Astrocyte of the cerebellum (primary cell): ENCODE measurements around the gene ASPSCR1.

Experiments
- DNase-seq: peaks from one replicate; pipeline ENCODE4 v3.0.0-alpha.2; 2011; ENCODE audit warnings: low read depth
- H3K4me3 ChIP-seq: 2 replicates; pipeline ENCODE4 v1.5.1; 2011; ENCODE audit warnings: mild to moderate bottlenecking, low read depth, low read length, moderate library complexity
- CTCF ChIP-seq: IDR thresholded peaks from 2 replicates; pipeline ENCODE4 v1.5.1; 2012; ENCODE audit warnings: low read length, low read depth, moderate library complexity, mild to moderate bottlenecking; ENCODE audit errors: missing control alignments
- in situ Hi-C: cut with HindIII; loops from 2 replicates; pipeline ENCODE4 v1.10.0; 2017; ENCODE audit warnings: low sequenced_read_pairs

The ASPSCR1 gene

GRCh38 chr17:82028966-82029365, 51.5 kb downstream of the ASPSCR1 start:
- no peak for TF ChIP-seq CTCF
- no peak overlapping the region for H3K4me3 ChIP-seq
- no peak for DNase-seq
- in situ Hi-C loops, result no loop called here

DNA sequence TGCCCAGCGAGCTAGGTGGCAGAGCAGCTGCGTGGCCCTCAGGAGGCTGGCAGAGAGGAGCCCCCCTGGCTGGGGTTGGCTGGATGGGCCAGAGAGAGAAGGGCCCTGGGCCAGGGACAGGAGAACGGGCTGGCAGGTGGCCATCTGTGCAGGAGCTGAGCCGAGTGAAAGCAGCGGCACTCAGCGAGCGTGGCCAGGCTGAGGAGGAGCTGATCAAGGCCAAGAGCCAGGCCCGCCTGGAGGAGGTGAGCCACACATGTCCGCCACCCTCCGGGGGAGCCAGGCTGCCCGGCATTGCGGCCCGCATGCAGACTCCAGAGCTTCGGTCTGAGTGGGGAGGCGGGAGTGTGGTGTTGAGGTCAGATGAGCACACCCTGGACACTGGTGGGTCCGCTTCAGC, 52.0 kb downstream of the ASPSCR1 start:
- no peak overlapping the region for H3K4me3 ChIP-seq
- no peak for DNase-seq
- TF ChIP-seq CTCF, result no peak
- in situ Hi-C loops, result no loop called here

- H3K4me3 ChIP-seq, result no peak overlapping the region
These were observed 52.6 kb downstream of the ASPSCR1 start for GRCh38 chr17:82029990-82030469.

GRCh38 chr17:82030470-82031302, 53.3 kb downstream of the ASPSCR1 start:
- DNase-seq, result peak; percentile 65
- peak; percentile 41 for TF ChIP-seq CTCF
- in situ Hi-C loops, result loop anchor here (10.0 kb wide), 2 partner anchors 56 to 104 kb away; partner anchors contain the start of gene ASPSCR1
- peak overlapping the region; percentile 58 for H3K4me3 ChIP-seq

More at GRCh38 chr17:82029990-82030469, 52.6 kb downstream of the ASPSCR1 start:
- no peak for DNase-seq
- in situ Hi-C loops, result loop anchor here (10.0 kb wide), 2 partner anchors 55 to 105 kb away; partner anchors contain the start of gene ASPSCR1
- TF ChIP-seq CTCF, result no peak

DNA sequence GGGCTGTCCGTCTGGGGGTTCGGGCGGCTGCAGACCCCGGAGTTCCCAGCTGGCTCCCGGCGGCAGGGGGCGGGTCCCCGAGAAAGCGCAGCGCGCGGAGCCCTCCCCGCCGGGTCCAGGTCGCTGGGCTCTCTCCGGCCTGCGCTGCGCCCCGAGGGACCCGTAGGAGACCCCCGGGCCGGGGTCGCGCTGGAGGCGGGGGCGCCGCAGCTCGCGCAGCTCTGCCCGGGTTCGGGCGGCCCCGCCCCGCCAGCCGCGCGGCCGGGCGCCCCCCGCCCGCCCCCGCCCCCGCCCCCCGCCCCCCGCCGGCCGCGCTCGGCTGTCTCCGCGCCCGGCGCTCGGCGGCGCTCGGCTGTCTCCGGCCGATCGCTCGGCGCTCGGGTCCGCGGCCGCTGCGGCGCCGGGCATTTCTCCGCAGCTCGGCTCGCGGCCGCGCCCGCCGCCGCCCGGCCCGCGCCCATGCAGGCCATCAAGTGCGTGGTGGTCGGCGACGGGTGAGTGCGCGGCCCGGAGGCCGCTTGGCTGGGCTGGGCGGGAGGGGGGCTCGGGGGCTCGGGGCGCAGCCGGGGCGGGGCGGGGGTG, 54.0 kb downstream of the ASPSCR1 start, which contains the start of gene RAC3:
TSS of gene RAC3 (plus strand) at position 376 of the 582 bp plus-strand sequence. CDS start at position 460, 84 bp downstream.
- no peak for DNase-seq
- H3K4me3 ChIP-seq, result peak within 1 kb of the TSS; percentile 58
- in situ Hi-C loops, result loop anchor here (10.0 kb wide), 2 partner anchors 57 to 103 kb away; partner anchors contain the start of gene ASPSCR1
- TF ChIP-seq CTCF, result no peak

DNA sequence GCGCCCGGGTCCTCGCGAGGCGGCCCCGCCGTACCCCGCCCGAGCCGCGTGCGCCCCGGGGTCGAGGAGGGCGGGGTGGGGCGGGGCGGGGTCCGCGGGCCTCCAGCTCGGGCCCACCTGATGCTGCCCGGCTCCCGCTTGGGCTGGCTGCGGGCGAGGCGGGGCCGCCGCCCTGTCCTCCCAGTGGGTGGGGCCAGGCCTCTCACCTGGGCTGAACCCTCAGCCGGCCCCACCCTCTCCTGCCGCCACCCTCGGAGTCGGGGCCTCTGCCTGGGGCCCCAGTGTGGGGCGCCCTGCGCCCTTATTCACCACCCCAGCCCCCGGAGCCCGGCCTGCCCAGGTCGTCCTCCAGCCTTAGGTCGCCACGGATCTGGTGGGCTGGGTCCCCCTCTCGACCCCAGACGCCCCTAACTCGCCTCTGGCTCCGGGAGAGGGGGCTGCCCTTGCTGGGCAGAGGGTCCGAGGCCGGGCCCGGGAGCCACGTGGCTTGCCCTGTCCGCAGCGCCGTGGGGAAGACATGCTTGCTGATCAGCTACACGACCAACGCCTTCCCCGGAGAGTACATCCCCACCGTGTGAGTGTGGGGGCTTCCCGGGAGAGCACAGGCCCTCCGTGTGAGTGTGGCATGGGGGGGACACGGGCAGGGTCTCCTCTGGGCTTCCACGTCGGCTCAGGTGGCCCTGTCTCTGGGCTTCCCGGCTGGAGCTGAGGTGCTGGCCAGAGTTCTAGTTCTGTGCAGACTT, 54.6 kb downstream of the ASPSCR1 start:
- no peak for DNase-seq
- no peak for TF ChIP-seq CTCF
- peak overlapping the region; percentile 58 for H3K4me3 ChIP-seq
- in situ Hi-C loops, result loop anchor here (10.0 kb wide), 2 partner anchors 57 to 103 kb away; partner anchors contain the start of gene ASPSCR1
